Right ventricle myocardium superior (tissue), 1 donor: ENCODE measurements around the gene TCF4. TPM values are rescaled to one million over a fixed set of nuclear protein-coding genes. Genes with fewer than 3 reads are reported as not detected.
A peak's percentile ranks its signal among the peaks of the same experiment; 100 is the strongest.

Experiments
- ATAC-seq: fragments of 200-7000 bp; cut with Tn5 transposase; one replicate; pipeline ENCODE4 v1.9.1; 2020; ENCODE audit warnings: mild to moderate bottlenecking; ENCODE audit not compliant: poor library complexity
- DNase-seq: peaks from one replicate; pipeline ENCODE4 v3.0.0-alpha.2; 2020
- intact Hi-C: fragments of 100-400 bp; cut with DNase I; formaldehyde crosslinking; loops from one replicate; pipeline ENCODE4 v1.11.2; 2022
- total RNA-seq: library from RNA; stranded (reverse); fragmentation: NEBNext Ultra II Directional; extraction: Animal tissue kit (Norgen Biotek cat#: 25700); gene quantifications from one replicate; pipeline ENCODE4 v1.2.1, GENCODE V29; 2021
- donor health status: DM: no; HTN: yes; CAD: no; lungs with severe emphysema.

Gene TCF4
- total RNA-seq, 1 donor from 2014 or later = 59.5 TPM

DNA sequence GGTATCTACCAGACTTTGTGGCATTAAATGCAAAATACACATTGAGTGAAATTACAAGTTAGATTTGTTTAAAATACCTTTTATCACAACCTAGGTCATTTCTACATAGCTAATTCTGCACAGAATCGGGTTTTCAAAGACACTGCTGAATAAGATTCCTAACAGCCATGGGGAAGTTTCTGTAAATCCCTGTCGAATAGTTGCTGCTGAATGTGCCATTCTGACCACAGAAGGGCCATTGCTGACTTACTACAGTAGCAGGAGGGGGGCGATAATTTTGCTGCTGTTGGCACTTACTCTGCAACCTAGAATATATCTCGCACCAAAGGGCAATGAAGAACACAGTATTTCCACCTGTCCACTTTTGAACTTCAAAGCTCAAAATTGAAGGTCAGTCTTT lies 232.8 kb downstream of the TCF4 start:
- intact Hi-C loops = no loop called here
- DNase-seq (no peak), ATAC-seq (no peak)

DNA sequence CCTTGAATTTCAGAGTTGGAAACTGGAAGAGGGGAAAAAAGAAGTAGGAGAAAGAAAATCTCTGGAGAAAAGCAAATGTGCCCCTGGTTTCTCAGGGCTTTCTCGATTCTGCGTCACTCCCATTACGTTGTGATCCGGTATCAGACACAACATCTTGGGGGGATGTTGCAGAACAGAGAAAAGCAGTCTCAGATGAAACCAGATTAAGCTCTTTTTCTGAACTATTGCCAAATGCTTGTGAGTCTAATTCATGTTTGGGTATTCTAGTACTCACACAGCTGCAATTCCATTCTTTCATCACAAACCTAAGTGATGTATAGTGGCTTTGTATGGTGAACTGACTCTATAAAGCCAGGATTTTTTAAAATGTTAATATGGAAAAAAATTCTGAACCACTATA lies 233.2 kb downstream of the TCF4 start:
- no peak for DNase-seq
- no peak for ATAC-seq
- intact Hi-C loops = no loop called here

DNA sequence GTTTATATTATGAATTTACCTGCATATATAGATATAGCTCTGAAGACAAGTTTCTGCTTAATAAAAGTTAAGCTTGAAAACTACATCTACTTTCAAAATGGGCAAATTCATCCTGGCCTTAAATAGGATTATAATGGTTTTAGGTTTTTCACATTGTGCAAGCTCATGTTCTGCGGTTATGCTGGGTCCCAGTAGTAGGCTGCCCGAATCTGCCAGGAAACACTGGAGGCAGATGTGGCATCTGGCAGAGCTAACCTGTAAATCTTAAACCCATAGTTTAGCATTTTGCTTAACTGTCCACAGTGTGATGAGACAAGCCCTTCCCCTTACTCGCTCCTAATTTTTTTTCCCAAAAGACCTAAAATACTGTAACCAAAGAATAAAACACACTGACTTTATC lies 234.2 kb downstream of the TCF4 start:
- no peak for ATAC-seq

DNA sequence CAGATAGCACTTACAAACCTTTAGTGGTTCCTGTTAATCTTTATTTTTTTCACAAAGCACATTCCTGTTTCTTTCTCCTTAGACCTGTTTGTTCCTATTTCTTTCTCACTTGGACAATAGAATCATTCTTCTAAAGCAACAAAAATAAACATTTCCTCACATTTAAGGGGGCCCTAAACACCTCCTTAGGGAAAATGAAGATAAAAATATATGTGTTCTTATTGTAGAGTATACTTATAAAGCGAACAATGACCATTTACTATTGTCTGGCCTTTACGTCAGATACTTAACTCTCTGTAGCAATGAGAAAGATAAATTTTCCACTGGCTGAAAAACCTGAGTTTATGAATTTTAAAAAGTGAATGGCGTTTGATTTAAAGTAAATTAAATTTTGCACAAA lies 234.6 kb downstream of the TCF4 start:
- no peak for ATAC-seq
- intact Hi-C loops = no loop called here
- no peak for DNase-seq

More for the DNA sequence above, 234.2 kb downstream of the TCF4 start:
- intact Hi-C loops = no loop called here
- DNase-seq = no peak

DNA sequence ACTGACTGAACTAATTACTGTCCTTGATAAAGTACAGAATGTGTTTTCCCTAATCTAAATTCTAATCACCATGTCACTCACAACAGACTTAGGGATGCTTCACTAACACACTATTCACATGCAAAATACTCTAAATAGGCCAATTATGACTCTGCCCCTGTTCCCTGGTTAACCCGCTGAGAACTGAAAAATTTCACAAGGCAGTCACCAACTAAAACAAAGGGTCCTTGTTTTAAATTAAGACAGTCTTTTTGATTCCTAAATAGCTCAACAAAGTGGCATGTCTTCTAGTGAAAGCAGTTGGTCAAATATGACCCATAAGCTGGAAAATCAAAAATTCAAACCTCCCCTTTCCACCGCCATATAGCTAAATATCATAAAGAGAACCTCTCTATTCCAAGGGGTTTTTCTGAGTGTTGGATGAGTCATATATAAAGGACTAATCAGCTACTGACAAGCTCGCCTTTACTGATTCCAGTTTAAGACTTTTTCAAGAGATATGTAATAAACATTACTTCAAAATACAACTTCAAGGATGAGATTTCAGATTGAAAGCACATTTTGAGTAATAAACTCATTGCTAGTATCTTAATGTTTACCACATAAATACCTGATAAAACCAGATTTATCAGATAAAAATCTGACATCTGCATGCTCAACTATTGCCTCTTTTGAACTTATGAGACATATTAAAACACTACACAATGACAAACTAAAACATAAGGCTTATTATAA lies 235.8 kb downstream of the TCF4 start:
- no peak for ATAC-seq
- no peak for DNase-seq
- intact Hi-C loops = no loop called here

DNA sequence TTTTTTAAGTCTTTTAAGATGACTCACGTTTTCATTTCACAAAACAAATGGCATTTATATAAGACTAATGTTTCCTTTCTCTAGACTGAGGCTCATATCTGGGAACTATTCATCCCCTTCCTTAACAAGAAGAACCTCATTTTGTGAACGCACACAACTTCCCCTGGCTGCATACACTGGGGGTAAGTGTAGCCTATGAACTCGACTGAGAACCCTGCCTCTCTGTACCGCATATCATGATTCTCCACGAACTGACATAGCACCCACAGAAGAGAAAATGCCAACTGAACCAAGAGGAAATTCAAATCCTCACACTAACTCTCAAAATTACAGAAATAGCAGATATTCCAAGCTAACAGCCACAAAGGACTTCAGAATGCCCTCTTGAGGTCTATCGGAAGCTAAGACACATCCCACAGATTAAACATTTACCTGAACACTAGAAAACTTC lies 236.7 kb downstream of the TCF4 start:
- DNase-seq (no peak), ATAC-seq (no peak)
- intact Hi-C loops = no loop called here

DNA sequence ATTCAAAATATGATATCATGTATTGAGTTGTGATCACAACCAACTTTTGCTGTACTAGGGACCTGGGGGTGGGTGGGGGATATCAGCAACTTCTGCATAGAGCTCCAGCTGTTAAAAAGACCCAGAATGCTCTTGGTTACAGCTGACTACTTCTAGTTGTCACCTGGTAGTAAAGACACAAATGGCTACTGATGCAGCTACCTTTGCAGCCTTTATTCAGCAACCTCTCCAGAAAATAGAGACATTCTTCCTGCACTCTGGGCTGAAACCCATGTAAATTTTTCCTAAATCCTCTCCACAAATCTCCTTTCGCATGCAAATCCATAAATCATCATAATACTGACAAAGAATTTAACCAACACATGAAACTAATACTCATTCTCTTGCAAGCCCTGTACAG lies 238.3 kb downstream of the TCF4 start:
- ATAC-seq (no peak), DNase-seq (no peak)
- intact Hi-C loops = loop anchor here (10.0 kb wide), 1 partner anchor 45 kb away; no protein-coding TSS in a partner anchor

DNA sequence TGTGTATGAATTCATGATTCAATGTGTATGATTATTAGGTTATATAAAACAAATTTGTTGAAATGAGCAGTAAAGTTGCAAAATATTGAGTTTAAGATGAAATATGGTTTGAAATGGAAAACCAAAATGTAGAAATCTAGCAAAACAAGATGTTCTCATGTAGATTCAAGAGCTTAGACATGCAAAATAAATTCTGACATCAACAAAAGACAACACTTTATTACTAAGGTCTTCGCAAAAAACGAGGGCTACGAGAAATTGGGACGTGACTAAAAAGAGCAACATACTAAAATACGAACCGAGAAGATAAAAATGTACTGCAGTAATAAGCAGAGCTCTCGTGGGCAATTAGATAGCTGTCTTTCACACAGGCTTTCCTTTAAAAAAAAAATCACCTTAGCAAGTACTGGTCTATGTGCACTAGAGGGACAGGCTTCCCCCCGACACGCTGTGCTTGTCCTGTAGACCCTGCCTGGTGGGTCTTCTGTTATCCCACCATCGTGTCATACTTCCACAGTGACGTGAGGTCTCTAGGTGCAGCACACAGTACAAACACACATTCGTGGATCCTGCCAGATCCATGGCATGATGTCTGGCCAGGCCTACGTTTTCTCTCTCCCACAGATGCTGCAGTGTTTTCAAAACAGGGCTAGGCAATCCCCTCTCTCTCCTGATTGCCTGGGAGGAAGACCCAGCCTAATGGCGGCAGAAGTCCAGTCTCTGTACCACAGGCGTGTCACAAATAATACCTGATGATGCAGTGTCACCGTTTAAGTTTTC lies 240.8 kb downstream of the TCF4 start:
- DNase-seq (no peak), ATAC-seq (no peak)
- intact Hi-C loops = loop anchor here (10.0 kb wide), 1 partner anchor 48 kb away; no protein-coding TSS in a partner anchor

DNA sequence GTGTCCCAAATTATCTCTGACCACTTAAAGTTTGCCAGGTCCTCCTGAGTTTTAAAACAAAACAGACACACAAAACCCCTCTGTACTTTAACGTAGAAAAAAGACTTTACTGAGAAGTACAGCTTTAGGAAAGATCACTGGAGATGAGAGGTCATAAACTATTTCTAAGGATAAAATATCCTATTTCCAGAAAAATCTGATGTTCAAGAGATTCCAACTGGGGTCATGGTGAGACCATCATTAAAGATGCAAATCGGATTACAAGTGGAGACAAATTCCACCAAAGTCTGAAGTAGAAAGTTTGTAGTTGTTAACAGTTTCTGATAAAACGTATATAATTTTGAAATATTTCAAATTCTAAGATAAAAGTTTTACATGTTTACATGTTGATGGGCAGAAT lies 241.6 kb downstream of the TCF4 start:
- ATAC-seq (no peak), DNase-seq (no peak)
- intact Hi-C loops = loop anchor here (10.0 kb wide), 1 partner anchor 48 kb away; no protein-coding TSS in a partner anchor

DNA sequence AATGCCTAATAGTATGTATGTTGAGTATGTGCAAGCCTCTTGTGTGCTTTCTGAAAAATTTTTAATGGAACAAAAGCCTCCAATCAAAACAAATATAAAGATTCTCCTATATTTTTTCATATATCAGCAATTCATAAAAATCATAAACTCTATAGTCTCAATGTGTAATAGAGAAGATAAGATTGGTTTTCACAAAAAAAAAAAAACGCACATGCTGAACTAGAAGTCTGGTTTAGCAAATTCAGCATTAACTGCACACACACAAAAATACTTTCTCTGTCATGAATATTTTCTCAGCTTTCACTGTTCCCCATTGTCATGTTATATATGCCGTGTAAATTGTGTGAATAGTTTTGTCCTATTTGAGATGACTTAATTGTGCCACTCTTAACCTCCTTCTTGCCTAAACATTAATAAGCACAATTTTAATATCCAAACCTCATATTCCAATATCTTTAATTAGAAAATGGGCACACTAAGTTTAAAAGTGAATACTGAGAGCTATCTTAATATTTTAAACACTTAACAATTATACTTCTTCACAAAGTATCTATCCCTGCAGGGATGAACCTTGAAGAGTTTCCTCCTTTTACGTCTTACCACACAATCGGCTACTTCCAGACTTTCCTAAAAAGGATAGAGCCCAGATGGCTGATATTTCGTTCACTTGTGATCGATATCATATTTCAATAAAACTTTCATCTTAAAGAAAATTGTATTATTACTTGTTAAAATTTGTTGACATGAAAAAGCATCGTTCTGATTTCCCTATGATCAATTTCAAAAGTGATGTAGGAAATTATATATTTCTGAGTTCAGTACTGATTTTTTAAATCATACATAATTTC lies 242.7 kb downstream of the TCF4 start:
- intact Hi-C loops = loop anchor here (10.0 kb wide), 1 partner anchor 49 kb away; no protein-coding TSS in a partner anchor

DNA sequence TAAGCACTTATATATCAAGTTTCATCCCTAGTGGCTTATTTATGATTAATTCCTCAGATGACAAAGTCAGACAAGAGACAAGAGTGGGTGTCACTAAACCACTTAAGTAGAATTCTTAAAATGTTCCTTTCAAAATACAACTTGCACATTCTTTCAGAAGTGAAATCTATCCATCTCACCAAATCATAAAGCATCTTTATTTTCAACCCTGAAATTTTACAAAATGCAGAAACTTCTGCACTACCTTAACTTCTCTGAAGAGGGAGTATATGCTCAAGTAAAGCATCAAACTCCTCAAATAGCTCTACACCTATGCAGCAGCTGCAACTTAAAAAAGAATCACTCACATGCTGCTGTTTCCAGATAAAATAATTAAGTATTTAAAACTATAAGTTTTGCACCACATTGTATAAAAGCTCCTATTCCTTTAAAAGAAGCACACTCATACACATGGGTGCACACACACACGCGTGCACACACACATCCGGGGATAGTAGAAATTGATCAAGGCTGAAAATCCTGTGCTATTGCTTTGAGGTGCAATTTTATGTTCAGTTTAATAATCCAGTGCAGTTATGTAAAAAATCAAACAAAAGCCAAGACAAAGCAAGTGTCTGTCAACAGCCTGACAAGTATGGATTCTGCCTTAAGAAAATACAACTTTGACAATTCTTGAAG lies 244.5 kb downstream of the TCF4 start:
- intact Hi-C loops = loop anchor here (10.0 kb wide), 1 partner anchor 51 kb away; no protein-coding TSS in a partner anchor
- peak; percentile 65 for ATAC-seq
- DNase-seq = no peak

More for the DNA sequence above, 242.7 kb downstream of the TCF4 start:
- DNase-seq = no peak
- no peak for ATAC-seq

DNA sequence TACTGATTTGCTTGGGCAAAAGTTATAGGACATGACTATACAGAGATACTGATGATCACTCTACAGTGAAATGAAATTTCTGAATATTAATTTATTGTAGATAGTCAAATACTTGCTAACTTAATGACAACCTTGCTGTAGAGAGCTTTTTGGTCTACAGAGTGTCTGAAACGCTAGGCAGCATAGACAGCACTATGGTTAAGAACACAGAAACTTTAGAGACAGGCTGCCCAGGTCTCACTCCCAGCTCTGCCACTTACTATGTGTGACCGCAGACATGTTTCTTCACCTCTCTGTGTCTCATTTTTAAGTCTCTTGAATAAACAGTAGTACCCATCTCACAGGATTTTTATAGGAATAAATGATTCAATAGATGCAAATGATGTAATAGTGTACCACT lies 247.0 kb downstream of the TCF4 start:
- DNase-seq (no peak), ATAC-seq (no peak)
- intact Hi-C loops = loop anchor here (10.0 kb wide), 1 partner anchor 54 kb away; no protein-coding TSS in a partner anchor

DNA sequence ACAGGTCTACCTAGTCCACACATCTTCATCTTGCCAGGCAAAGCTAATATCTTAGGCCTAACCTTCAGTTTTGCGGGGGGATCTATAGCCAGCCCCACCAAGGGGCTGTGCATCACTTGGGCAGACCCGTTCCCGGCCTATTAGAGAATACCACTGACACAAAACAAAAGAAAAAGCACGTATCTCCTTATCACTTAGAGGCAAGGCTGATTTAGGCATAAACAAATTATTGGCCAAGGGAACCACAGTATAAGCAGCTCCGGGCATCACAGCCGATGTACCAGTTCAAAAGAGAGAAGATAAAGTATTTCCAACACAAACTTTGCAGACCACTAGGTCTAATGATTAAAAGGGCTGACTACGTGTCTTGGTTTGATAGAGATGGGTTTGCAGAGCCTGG lies 248.0 kb downstream of the TCF4 start:
- ATAC-seq (no peak), DNase-seq (no peak)
- intact Hi-C loops = loop anchor here (10.0 kb wide), 1 partner anchor 55 kb away; no protein-coding TSS in a partner anchor

DNA sequence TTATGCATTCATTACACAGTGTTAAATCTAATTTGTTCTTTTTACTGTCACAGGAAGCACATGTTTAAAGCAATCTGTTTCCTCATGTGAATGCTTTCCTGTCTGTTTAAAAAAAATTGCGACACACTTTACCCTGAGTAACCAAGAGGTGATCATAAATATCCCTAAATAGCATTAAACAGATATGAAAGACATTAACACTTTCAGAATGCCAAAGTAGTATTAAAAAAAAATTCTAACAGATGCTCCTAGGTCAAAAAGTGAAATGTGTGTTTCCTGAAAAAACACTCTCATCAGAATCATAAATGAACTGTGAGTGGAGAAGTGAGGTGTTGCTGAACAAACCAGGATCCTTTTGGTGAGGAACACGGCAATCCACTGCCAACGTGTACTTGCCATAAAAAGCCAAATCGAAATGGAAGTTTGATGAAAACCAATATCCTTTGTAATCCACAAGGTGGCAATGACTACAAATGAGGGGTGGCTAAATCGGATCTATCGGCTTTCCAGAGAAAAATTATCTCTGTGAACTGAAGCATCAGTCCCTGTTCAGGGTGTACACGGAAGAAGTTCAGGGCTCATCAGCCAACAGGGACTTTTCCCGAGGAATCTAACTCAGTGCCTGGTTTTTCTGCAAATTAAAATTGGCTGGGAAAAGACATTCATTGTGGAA lies 248.9 kb downstream of the TCF4 start:
- DNase-seq (no peak), ATAC-seq (peak; percentile 19)
- intact Hi-C loops = no loop called here

DNA sequence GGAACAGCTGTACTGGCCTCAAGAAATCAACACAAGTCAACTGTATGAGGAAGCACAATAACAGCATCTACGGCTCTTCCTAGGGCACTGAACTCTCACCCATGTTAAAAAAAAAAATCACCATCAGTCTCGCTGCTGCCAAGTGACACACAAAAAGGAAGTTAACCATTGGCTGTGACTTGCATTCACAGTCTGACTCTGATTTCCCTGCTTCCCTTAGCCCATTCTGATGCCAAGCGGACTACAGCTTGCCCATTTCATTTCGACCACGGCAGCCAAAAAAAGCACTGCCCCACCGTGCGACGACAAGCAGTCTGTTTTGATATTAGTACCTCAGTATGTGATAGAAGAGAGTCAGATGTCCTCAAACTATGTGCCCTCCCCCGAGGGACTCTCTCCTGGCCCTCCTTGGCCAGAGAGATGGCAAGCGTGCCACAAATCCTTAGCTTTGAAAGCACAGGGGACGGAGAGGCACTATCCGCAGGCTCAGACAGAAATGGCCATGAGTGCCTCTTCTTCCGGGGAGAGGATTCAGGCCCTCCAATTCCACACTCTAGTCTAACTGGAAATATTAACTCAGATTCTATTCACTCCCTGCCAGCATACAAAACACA lies 250.0 kb downstream of the TCF4 start:
- ATAC-seq = peak; percentile 74
- intact Hi-C loops = no loop called here
- peak; percentile 54 for DNase-seq

DNA sequence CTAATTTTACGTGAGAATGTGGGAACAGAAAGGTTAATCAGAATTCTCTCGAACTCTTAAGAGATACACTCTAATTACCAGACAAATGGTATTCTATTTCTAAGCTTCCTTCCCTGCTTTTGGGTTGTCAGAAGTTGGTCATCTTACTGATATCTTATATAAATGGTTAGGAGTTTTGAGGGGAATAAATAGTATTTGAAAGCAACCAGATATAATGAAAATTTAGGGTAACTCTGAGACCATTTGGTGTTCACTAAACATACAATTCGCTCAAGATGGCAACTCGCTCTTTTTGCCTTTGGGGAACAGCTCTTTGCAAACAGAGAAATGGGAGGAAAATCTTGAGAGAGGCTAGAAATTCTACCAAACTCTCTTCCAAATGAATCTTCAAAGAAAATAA lies 250.9 kb downstream of the TCF4 start:
- ATAC-seq = no peak
- DNase-seq = no peak
- intact Hi-C loops = no loop called here

DNA sequence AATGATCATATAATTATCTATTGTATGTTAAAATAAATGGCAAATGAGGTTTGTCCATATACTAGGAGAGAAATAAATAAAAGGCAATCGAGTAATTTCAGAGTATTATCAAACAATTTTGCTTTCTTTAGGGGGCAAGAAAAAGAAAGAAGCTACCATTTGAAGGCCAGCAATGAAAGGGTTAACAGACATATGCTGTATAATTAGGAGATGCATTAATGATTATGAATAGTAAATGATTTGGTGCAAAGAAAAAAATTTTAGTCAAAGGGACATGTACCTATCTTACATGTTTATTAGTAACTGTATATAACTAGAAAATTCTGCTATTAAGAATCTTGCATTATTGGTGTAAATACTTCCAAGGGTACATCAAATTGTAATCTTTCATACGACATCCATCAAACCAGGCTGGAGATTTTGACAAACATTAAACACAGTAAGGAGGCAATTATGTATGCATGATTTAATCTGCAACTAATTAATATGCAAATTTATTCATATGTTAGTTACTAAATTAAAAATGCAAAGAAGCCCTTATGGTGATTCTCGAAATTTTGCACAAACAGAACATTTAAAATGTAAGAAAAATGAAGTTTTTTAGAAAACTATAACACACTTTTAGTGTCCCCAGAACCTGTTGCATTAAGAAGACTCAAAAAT lies 251.4 kb downstream of the TCF4 start:
- intact Hi-C loops = no loop called here
- DNase-seq (no peak), ATAC-seq (no peak)
